AG04450 (cell line): ENCODE data around the gene SMIM45.

Experiments used
- CTCF ChIA-PET: fragments of 300-600, 350-600 bp; formaldehyde crosslinking; extraction: SDS; loops from one replicate; lab custom pipeline; 2022; ENCODE audit warnings: antibody characterized with exemption, inconsistent platforms; lab: Charles Lee
- POLR2A ChIA-PET: fragments of 350-600 bp; formaldehyde crosslinking; extraction: SDS; loops from one replicate; lab custom pipeline; 2021; ENCODE audit warnings: antibody characterized with exemption, inconsistent platforms; lab: Yijun Ruan, JAX
- DNase-seq: peaks from one replicate; pipeline ENCODE4 v3.0.0-alpha.2; 2011; ENCODE audit warnings: low read depth, low spot score
- H3K27ac ChIP-seq: one replicate; pipeline ENCODE4 v1.5.1; 2012; ENCODE audit warnings: low read depth, low read length, control low read depth
- H3K27me3 ChIP-seq: one replicate; pipeline ENCODE4 v1.6.0; 2012; ENCODE audit warnings: low read length; ENCODE audit not compliant: control insufficient read depth, insufficient read depth
- H3K4me3 ChIP-seq: 2 replicates; pipeline ENCODE4 v1.5.1; 2011; ENCODE audit warnings: mild to moderate bottlenecking, low read depth, low read length, control low read depth
- H3K9me3 ChIP-seq: 2 replicates; pipeline ENCODE4 v1.5.1; 2012; ENCODE audit warnings: low read length; ENCODE audit not compliant: control insufficient read depth, insufficient read depth
- TF ChIP-seq, protein P1 (sequence below): IDR thresholded peaks from 2 replicates; pipeline ENCODE4 v1.5.1; 2011; ENCODE audit warnings: low read depth, low read length, control low read depth, inconsistent platforms

SMIM45 gene

DNA sequence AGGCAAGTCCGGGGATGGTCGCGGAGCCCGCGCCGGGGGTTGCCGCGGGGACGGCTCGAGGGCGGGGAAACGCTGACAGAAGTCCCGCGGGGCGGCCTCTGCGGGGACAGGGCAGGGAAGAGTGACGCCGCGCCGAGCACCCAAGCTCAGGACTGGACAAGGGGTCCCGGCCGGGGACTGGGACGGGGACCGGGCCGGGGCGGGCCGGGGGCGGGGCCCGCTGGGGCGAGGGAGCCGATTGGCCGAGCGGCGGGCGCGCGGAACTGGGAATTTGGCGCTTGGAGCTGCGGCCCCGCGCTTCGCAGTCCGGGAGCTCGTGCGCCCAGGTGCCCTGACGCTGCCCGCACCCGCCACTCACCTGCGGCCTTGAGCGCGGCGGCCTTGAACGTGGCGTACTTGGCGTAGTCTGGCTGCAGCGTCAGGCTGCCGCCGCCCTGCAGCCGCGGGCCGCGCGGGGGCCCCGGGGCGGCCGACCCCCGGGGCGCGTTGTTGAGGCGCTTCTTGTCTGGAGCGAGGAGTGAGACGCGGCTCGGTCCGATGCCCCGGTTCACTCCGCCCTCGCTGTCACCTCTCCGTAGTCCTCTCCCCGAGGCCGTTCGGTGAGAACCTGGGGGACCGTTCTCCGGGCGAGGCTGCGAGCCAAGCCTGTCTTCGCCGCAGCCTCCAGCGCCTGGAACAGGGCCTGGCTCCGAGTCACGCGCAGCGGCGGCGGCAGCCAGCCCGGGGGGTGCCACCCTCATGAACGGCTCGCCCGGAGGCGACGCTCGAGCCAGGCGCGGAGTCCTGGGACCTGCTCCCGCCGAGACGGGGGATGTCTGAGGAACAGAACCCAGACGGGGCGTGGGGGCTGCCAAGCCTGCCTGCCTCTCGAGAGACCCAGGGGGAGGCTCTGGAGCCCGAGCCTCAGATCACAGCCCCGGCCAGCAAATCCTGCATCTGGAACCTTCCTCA is 41.6 kb upstream of the SMIM45 start:
- Histone ChIP-seq H3K9me3 (no peaks in the 10 kb centered on the region; the same call in 1 of the 2 replicates), H3K27me3 (peaks cover 49% of the 10 kb centered on the region), H3K4me3 (no peak overlapping the region), H3K27ac (no peak overlapping the region)
- TF ChIP-seq, protein P1, sequence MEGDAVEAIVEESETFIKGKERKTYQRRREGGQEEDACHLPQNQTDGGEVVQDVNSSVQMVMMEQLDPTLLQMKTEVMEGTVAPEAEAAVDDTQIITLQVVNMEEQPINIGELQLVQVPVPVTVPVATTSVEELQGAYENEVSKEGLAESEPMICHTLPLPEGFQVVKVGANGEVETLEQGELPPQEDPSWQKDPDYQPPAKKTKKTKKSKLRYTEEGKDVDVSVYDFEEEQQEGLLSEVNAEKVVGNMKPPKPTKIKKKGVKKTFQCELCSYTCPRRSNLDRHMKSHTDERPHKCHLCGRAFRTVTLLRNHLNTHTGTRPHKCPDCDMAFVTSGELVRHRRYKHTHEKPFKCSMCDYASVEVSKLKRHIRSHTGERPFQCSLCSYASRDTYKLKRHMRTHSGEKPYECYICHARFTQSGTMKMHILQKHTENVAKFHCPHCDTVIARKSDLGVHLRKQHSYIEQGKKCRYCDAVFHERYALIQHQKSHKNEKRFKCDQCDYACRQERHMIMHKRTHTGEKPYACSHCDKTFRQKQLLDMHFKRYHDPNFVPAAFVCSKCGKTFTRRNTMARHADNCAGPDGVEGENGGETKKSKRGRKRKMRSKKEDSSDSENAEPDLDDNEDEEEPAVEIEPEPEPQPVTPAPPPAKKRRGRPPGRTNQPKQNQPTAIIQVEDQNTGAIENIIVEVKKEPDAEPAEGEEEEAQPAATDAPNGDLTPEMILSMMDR, result no peak
- DNase-seq, result no peak
- CTCF ChIA-PET, result no interaction called here
- POLR2A ChIA-PET, result interaction anchor here (0.6 kb wide), 1 partner anchor 464 kb away, joined by 3 read pairs; the partner anchor contains the start of gene TOB2

DNA sequence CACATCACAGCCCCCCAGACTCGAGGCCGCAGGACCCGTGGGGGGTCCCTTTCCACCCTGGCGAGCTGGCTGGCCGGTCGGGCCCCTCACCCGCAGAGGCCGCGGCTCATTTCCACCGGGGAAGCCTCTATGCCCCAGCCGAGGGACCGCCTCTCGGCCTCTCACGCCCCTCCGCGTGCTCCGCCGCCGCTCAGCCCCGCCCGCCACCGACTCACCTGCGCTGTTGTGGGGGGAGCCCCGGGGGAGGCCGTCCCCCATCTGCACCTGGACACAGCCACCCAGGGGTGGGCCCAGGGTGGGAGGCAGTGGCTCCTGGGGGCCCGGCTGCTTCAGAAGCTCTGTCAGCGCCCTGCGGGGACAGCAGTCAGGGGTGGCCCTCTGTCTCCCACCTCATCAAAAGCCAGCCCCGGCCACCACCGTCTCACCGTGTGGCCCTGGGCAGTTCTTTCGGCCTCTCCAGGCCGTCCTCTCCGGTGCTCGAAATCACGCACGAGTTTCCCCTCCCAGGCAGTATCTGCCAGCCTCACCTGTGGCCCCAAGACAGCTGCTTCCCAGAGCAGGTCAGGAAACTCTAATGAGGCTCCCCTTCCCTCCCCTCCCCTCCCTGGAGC is 40.8 kb upstream of the SMIM45 start:
- ChIA-PET CTCF (interaction anchor here (1.6 kb wide), 1 partner anchor 214 kb away, joined by 6 read pairs; no protein-coding TSS in a partner anchor), POLR2A (no interaction called here)
- H3K27me3 ChIP-seq, result peaks cover 57% of the 10 kb centered on the region
- TF ChIP-seq, protein P1, result no peak
- DNase-seq, result no peak
- H3K9me3 ChIP-seq, result no peaks in the 10 kb centered on the region; the same call in 1 of the 2 replicates
- no peak overlapping the region for H3K4me3 ChIP-seq
- H3K27ac ChIP-seq, result no peak overlapping the region

DNA sequence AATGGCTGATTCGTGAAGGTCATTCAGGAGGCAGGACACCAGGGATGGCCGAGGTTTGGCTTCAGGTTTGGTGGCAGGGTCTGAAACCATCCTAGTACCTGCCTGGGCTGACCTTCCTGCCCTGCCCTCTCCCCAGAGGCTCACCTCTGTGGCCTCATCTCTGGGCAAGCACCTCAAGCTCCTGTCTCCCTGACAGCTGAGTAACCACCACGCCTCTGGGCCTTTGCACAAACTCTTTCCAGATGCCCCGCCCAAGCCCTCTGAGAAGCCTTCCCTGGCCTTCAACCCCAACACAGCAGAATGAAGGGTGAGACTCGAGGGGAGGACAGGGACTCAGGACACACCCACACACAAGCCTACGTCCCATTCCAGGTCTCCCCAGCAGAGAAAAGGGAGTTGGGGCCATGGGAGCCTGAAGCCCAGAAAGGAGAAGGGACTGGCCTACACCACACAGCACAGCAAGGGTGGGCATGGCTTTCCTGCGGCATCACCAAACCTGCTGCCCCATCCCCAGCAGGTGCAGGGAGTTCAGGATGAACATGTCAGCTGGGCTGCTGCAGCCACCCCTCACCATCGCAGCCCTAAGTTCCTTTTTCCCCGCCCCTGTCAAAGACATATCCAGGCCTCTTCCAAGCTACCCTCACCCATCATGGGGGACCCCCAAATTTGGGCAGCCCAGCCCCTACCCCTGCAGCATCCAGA is 39.5 kb upstream of the SMIM45 start:
- Histone ChIP-seq H3K27ac (no peak overlapping the region), H3K9me3 (no peaks in the 10 kb centered on the region; the same call in 1 of the 2 replicates), H3K27me3 (peaks cover 69% of the 10 kb centered on the region), H3K4me3 (no peak overlapping the region)
- ChIA-PET CTCF (interaction anchor here (1.6 kb wide), 1 partner anchor 215 kb away, joined by 6 read pairs; no protein-coding TSS in a partner anchor), POLR2A (interaction anchor here (0.6 kb wide), 1 partner anchor 115 kb away, joined by 4 read pairs; no protein-coding TSS in a partner anchor)
- DNase-seq, result no peak
- TF ChIP-seq, protein P1, result no peak

DNA sequence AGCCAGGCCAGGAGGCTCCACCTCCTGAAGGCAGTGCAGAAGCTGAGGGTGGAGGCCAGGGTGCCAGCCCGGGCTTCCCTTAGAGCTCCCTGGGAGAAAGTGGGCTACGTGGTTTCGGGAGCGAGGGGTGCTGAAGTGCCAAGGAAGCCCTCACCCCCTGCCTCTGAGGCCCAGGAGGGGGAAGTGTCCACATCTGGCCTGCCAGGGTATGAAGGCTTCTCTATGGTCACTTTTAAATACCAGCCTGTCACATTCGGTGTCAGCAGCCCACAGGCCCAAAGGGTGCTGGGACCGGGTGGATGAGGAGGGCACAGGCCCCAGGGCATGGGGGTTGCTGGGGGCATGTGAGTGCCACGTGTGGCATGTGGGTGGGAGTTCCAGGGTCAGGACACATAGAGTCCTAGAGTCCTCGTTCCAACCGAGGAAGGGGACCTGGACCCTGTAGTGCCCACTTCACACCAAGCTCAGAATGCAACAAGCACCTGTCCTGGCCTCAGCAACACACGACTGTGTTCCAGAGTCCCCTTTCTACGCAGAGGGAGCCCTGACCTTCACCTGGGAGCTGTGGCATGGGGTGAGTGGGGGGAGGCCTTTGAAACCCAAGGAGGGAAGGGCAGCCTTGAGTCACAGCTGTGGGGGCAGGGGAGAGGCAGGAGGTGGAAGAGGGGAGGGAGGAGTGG is 38.8 kb upstream of the SMIM45 start:
- DNase-seq, result no peak

More for the DNA sequence above, 38.8 kb upstream of the SMIM45 start:
- Histone ChIP-seq H3K27me3 (peaks cover 70% of the 10 kb centered on the region), H3K4me3 (no peak overlapping the region), H3K27ac (no peak overlapping the region), H3K9me3 (no peaks in the 10 kb centered on the region; the same call in 1 of the 2 replicates)
- CTCF ChIA-PET, result no interaction called here
- POLR2A ChIA-PET, result no interaction called here
- TF ChIP-seq, protein P1, result no peak
